ENCODE results near the gene ICE2.

Gene ICE2, protein sequence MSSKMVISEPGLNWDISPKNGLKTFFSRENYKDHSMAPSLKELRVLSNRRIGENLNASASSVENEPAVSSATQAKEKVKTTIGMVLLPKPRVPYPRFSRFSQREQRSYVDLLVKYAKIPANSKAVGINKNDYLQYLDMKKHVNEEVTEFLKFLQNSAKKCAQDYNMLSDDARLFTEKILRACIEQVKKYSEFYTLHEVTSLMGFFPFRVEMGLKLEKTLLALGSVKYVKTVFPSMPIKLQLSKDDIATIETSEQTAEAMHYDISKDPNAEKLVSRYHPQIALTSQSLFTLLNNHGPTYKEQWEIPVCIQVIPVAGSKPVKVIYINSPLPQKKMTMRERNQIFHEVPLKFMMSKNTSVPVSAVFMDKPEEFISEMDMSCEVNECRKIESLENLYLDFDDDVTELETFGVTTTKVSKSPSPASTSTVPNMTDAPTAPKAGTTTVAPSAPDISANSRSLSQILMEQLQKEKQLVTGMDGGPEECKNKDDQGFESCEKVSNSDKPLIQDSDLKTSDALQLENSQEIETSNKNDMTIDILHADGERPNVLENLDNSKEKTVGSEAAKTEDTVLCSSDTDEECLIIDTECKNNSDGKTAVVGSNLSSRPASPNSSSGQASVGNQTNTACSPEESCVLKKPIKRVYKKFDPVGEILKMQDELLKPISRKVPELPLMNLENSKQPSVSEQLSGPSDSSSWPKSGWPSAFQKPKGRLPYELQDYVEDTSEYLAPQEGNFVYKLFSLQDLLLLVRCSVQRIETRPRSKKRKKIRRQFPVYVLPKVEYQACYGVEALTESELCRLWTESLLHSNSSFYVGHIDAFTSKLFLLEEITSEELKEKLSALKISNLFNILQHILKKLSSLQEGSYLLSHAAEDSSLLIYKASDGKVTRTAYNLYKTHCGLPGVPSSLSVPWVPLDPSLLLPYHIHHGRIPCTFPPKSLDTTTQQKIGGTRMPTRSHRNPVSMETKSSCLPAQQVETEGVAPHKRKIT

DNA sequence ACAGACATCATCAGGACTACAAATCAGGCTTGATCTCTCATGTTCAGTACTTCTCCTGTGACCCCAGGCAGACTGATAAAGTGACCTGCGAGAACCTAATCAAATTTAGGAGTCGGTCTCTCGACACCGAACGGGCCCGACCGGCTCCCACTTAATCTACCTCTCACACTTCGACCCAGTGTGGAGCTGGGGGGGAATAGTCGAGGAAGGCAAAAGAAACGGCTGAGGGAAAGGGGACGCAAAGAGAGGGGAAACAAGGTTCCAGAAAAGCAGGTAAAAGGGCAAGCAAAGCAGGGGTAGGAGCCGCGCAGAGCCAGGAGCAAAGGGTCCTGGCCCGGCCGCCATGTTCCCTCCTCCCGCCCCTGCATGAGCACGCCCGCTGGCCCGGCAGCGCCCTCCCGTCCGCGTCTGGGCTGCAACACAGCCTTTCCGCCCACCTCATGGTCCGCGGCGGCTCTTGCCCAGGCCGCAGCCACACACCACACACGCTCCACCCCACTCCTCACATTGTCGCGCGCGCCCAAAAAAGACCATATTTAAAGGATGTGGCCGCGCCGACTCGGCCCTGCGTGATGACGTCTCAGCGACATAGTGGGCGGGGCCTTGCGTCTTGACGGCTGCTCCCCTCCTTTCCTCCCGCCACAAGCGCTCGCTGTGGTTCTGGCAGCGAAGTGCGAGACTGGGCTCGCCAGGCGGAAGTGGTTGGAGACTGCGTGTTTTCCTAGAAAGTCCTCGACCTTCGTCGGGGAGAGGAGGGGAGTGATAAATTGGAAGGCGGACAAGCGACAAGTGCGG lies at the start of gene ICE2:
Gene ICE2 (minus strand): TSS at position 577 of the 795 bp plus-strand sequence. CDS start 1,165 bp downstream, outside the sequence.
- H3K4me3 ChIP-seq (ENCODE audit: control insufficient read depth, low read depth, low read length), result peak within 1 kb of the TSS; percentile 77
- TF ChIP-seq, protein P1, sequence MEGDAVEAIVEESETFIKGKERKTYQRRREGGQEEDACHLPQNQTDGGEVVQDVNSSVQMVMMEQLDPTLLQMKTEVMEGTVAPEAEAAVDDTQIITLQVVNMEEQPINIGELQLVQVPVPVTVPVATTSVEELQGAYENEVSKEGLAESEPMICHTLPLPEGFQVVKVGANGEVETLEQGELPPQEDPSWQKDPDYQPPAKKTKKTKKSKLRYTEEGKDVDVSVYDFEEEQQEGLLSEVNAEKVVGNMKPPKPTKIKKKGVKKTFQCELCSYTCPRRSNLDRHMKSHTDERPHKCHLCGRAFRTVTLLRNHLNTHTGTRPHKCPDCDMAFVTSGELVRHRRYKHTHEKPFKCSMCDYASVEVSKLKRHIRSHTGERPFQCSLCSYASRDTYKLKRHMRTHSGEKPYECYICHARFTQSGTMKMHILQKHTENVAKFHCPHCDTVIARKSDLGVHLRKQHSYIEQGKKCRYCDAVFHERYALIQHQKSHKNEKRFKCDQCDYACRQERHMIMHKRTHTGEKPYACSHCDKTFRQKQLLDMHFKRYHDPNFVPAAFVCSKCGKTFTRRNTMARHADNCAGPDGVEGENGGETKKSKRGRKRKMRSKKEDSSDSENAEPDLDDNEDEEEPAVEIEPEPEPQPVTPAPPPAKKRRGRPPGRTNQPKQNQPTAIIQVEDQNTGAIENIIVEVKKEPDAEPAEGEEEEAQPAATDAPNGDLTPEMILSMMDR (IDR thresholded peaks at IDR 0.05; ENCODE audit: control insufficient read depth, insufficient read depth, low read depth, low read length, missing control alignments), result no peak
- peak; percentile 64 for DNase-seq (ENCODE audit: low read depth)

DNA sequence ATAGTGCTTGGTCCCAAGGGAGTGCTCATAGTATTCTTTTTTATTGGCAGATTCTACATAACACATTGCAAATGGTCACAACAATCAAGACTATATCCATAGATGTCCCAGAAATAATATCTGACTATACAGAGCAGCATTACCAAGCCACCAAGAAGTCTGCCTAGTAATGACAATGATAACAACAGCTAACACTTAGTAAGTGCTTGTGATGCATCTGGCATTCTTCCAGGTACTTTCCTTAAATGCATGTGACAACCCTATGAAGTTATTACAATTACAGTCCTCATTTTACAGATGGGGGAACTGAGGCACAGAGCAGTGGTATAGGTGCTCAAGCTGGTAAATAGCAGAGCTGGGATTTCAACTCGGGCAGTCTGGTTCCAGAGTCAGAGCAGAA lies 49.6 kb upstream of the ICE2 start:
- no peak for DNase-seq (ENCODE audit: low read depth)
- no peak overlapping the region for H3K4me3 ChIP-seq (ENCODE audit: control insufficient read depth, low read depth, low read length)
- TF ChIP-seq, protein P1 (IDR thresholded peaks at IDR 0.05; ENCODE audit: control insufficient read depth, insufficient read depth, low read depth, low read length, missing control alignments), result no peak

DNA sequence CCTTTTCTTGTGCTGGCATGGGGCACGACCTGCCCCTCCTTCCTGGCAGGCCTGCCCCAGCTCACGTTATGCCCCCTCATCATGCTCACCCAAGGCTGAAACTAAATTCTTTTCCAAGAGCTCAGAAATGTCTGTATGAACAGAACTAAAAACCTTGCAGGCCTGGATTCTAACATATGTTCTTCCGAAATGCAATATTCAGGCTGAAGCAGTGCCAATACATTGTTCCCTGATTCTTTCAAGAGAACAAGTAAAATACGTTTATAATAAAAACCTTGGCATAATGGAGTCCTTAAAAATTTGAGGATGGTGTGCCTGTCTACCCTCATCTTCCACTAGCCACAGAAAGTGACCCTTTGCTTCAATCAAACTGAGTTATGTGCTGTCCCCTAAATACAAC lies 48.5 kb upstream of the ICE2 start:
- DNase-seq (ENCODE audit: low read depth), result no peak

DNA sequence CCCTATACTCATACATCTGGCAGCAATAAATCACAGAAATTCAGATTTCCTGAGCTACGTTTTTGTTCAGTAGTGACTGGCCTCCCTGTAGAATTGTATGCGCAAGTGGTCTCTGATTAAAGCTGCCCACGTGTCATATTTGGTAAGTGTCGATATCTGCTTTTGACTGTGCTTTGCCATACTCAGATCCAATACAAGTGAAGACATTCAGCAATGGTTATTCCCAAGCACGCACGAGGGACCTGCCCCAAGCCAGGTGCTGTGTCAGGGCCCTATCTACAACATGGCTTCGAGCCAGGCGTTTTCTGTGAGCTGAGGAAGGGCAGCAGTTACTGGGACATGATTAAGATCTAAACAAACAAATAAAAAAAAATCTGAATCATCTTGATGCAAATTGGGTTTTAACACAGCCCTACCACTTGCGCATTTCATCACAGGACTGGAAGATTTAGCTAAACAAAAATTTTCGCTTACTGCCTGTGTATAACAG lies 47.2 kb upstream of the ICE2 start:
- no peak for DNase-seq (ENCODE audit: low read depth)
- TF ChIP-seq, protein P1 (IDR thresholded peaks at IDR 0.05; ENCODE audit: control insufficient read depth, insufficient read depth, low read depth, low read length, missing control alignments), result no peak
- H3K4me3 ChIP-seq (ENCODE audit: control insufficient read depth, low read depth, low read length), result no peak overlapping the region

More for the DNA sequence above, 48.5 kb upstream of the ICE2 start:
- TF ChIP-seq, protein P1 (IDR thresholded peaks at IDR 0.05; ENCODE audit: control insufficient read depth, insufficient read depth, low read depth, low read length, missing control alignments), result no peak
- H3K4me3 ChIP-seq (ENCODE audit: control insufficient read depth, low read depth, low read length), result no peak overlapping the region

DNA sequence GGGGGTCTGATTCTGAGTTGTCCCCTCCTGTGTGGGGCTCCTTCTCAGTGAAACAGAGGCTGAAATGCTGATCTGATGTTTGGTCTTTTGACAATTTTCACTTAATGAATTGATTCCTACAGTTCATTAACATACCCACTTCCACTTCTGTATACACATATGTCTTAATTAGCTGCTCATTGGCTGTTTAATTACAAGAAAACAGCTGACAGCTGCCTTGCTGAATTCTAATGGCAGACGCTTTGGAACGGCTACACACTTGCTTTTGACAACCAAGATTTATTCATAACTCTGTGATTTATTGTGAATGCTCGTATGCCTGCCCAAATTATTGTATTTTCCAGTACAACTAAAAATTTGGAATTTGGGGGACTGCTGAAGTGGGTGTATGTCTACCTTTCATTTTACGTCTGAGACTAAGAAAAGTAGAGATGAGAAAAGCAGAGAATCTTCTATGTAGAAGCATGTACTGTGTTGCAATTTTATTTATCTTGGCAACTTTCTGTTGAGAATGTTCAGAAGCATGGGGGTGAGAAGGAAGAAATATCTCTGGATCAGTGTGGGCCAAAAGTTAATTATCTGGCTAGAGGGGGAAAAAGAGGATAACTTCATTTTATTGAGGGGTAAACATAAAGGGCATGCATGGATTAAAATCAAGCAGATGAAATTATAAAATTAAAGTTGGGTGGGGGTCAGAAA lies 46.5 kb upstream of the ICE2 start:
- no peak overlapping the region for H3K4me3 ChIP-seq (ENCODE audit: control insufficient read depth, low read depth, low read length)
- DNase-seq (ENCODE audit: low read depth), result no peak
- TF ChIP-seq, protein P1 (IDR thresholded peaks at IDR 0.05; ENCODE audit: control insufficient read depth, insufficient read depth, low read depth, low read length, missing control alignments), result no peak
